K562 (cell line): Measurements from ENCODE around the gene JAKMIP2.

Experiments
- MAFK ChIP-seq: IDR thresholded peaks from 2 replicates; pipeline ENCODE4 v1.6.1; 2011; ENCODE audit warnings: low read length, improper control_type of control experiment
- NRF1 ChIP-seq, 2 experiments: fragments of 450-650 bp; IDR thresholded peaks in 1 of 2; conservative IDR thresholded peaks in 1 of 2; 2 replicates each; pipeline ENCODE4 v1.6.1; 2014; ENCODE audit warnings: mild to moderate bottlenecking in 2 of 2
- POLR2AphosphoS5 ChIP-seq: IDR thresholded peaks from 2 replicates; pipeline ENCODE4 v1.6.1; 2011; ENCODE audit warnings: mild to moderate bottlenecking, low read depth, low read length, moderate library complexity; ENCODE audit not compliant: control insufficient read depth, insufficient read depth
- POLR2B ChIP-seq: fragments of 450-650 bp; IDR thresholded peaks from 2 replicates; pipeline ENCODE4 v1.6.1; 2018; ENCODE audit warnings: low read depth; ENCODE audit not compliant: partially characterized antibody
- SMAD2 ChIP-seq: fragments of 150-350 bp; IDR thresholded peaks from 2 replicates; pipeline ENCODE4 v1.6.1; 2014; ENCODE audit warnings: low read depth, mild to moderate bottlenecking, low read length
- ZC3H8 ChIP-seq: fragments of 450-650 bp; IDR thresholded peaks from 2 replicates; pipeline ENCODE4 v1.6.1; 2017
- TF ChIP-seq, protein P1 (sequence below): fragments of 450-650 bp; IDR thresholded peaks from 2 replicates; pipeline ENCODE4 v1.6.1; 2016; ENCODE audit warnings: antibody characterized with exemption
- TF ChIP-seq, protein P2 (sequence below), 3 experiments: IDR thresholded peaks in 2 of 3; conservative IDR thresholded peaks in 1 of 3; 2 replicates each; pipeline ENCODE4 v1.5.1; 2011 to 2012; ENCODE audit warnings: low read length in 3 of 3, mild to moderate bottlenecking in 3 of 3, control low read depth in 2 of 3, improper control_type of control experiment in 1 of 3, inconsistent platforms in 1 of 3, low read depth in 1 of 3, mixed read lengths in 1 of 3, moderate library complexity in 1 of 3; ENCODE audit not compliant: insufficient read depth in 2 of 3

DNA sequence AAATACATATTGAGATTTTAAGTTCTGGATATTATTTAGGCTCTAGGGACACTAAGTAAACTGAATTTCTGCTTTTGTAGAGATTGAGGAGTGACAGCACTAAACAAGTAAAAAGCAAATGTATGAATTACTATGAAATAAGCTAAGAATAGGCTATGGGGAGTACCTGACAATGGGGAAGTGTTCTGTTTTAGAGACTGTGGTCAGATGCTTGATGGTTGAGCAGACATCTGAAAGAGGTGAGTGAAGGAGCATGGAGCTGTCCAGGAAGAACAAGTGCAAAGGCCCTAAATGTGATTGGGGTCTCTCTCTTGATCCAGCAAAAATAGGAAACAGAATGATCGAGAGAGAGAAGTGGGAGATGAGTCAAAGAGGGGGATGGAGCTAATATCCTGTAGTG lies 111.7 kb downstream of the JAKMIP2 start:
- TF ChIP-seq, protein P1, sequence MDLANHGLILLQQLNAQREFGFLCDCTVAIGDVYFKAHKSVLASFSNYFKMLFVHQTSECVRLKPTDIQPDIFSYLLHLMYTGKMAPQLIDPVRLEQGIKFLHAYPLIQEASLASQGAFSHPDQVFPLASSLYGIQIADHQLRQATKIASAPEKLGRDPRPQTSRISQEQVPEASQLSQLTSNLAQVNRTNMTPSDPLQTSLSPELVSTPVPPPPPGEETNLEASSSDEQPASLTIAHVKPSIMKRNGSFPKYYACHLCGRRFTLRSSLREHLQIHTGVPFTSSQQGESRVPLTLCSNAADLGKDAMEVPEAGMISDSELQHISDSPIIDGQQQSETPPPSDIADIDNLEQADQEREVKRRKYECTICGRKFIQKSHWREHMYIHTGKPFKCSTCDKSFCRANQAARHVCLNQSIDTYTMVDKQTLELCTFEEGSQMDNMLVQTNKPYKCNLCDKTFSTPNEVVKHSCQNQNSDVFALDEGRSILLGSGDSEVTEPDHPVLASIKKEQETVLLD, result no peak
- TF ChIP-seq POLR2B (no peak), NRF1 (conservative IDR thresholded peaks at IDR 0.05 in 1 of 2, IDR thresholded peaks at IDR 0.05 in 1 of 2) (no peak), MAFK (no peak), POLR2AphosphoS5 (no peak), SMAD2 (no peak), ZC3H8 (no peak)
- TF ChIP-seq, protein P2, sequence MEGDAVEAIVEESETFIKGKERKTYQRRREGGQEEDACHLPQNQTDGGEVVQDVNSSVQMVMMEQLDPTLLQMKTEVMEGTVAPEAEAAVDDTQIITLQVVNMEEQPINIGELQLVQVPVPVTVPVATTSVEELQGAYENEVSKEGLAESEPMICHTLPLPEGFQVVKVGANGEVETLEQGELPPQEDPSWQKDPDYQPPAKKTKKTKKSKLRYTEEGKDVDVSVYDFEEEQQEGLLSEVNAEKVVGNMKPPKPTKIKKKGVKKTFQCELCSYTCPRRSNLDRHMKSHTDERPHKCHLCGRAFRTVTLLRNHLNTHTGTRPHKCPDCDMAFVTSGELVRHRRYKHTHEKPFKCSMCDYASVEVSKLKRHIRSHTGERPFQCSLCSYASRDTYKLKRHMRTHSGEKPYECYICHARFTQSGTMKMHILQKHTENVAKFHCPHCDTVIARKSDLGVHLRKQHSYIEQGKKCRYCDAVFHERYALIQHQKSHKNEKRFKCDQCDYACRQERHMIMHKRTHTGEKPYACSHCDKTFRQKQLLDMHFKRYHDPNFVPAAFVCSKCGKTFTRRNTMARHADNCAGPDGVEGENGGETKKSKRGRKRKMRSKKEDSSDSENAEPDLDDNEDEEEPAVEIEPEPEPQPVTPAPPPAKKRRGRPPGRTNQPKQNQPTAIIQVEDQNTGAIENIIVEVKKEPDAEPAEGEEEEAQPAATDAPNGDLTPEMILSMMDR (IDR thresholded peaks at IDR 0.05 in 2 of 3, conservative IDR thresholded peaks at IDR 0.05 in 1 of 3; ENCODE audit: insufficient read depth in 2 of 3, low read depth in 1 of 3, low read length in 3 of 3), result no peak
